Measurements from ENCODE around the gene STKLD1. TPM values are rescaled to one million over a fixed set of nuclear protein-coding genes. Genes with fewer than 3 reads are reported as not detected.

Gene STKLD1
- total and polyA plus RNA-seq, 2 donors (not counting 1 experiment from before 2014, with no cell fraction given) = 0.18 to 1.1 TPM

GRCh38 chr9:133357656-133358055 is 18.5 kb upstream of the STKLD1 start:
- Histone ChIP-seq H3K27me3 (replicated peaks in 1 of 4; ENCODE audit: control extremely low read depth in 1 of 4, control insufficient read depth in 3 of 4, insufficient read depth in 4 of 4, low read length in 3 of 4) (no peaks in the 10 kb centered on the region), H3K4me1 (ENCODE audit: control insufficient read depth in 2 of 2, insufficient read depth in 2 of 2, low read length in 2 of 2) (peaks cover 16 to 29% of the 10 kb centered on the region in 2 donors), H3K4me2 (replicated peaks; ENCODE audit: low read depth, low read length, poor library complexity, severe bottlenecking) (peak overlapping the region; percentile 98), H4K20me1 (ENCODE audit: control insufficient read depth, insufficient read depth, low read length, poor library complexity, severe bottlenecking) (peaks cover 32% of the 10 kb centered on the region), H3K79me2 (ENCODE audit: control insufficient read depth, insufficient read depth, low read length) (peaks cover 52% of the 10 kb centered on the region), H2AFZ (ENCODE audit: insufficient read depth, low read depth, low read length, poor library complexity, severe bottlenecking) (no peak overlapping the region), H3K4me3 (ENCODE audit: control extremely low read depth in 1 of 5, extremely low read depth in 1 of 5, insufficient read depth in 1 of 5, low read depth in 2 of 5, low read length in 4 of 5) (peak overlapping the region in 1 of 5 experiments; percentile 75), H3K27ac (ENCODE audit: low read length in 2 of 2) (no peak overlapping the region), H3K9me3 (ENCODE audit: control extremely low read depth in 1 of 3, control insufficient read depth in 2 of 3, insufficient read depth in 1 of 3, low read length in 2 of 3) (peaks cover 0 to 3% (median 0%) of the 10 kb centered on the region in 3 donors), H3K9ac (ENCODE audit: low read length) (no peak overlapping the region), H3K36me3 (replicated peaks in 1 of 2; ENCODE audit: control extremely low read depth in 1 of 2, control insufficient read depth in 1 of 2, extremely low read depth in 1 of 2, insufficient read depth in 2 of 2, low read length in 1 of 2) (peaks cover 0 to 52% of the 10 kb centered on the region in 2 experiments)
- peaks cover 30% of the 10 kb centered on the region for H3K4me1 Mint-ChIP-seq
- CTCF ChIA-PET = interaction anchor here (0.9 to 2.0 kb wide), 2 partner anchors 14 to 21 kb away, joined by 3 to 11 read pairs; no protein-coding TSS in a partner anchor
- WGBS (ENCODE audit: insufficient coverage) = 96% methylated on average over 14 of the region's 14 CpGs
- no peaks in the 10 kb centered on the region for H3K27me3 Mint-ChIP-seq
- H3K9me3 Mint-ChIP-seq (ENCODE audit: insufficient read depth) = no peaks in the 10 kb centered on the region
- H3K27ac Mint-ChIP-seq = peak overlapping the region; percentile 63
- no peak for ATAC-seq (ENCODE audit: low read depth)
- POLR2A ChIA-PET = no interaction called here
- DNase-seq = no peak
- peak overlapping the region; percentile 89 for H3K4me3 Mint-ChIP-seq
- TF ChIP-seq EZH2 (IDR thresholded peaks at IDR 0.05; ENCODE audit: borderline replicate concordance, insufficient read depth, low read depth, low read length, poor library complexity, severe bottlenecking) (no peak), CTCF (IDR thresholded peaks at IDR 0.05) (no peak)
- intact Hi-C loops (cut with micrococcal nuclease) = loop anchor here (10.0 kb wide), 1 partner anchor 173 kb away; no protein-coding TSS in a partner anchor

- 95% methylated on average over 17 of the region's 20 CpGs for WGBS (ENCODE audit: insufficient coverage)
- Mint-ChIP-seq H3K27me3 (no peaks in the 10 kb centered on the region), H3K9me3 (ENCODE audit: insufficient read depth) (no peaks in the 10 kb centered on the region), H3K4me1 (peaks cover 30% of the 10 kb centered on the region), H3K4me3 (no peak overlapping the region), H3K27ac (no peak overlapping the region)
- Histone ChIP-seq H3K79me2 (ENCODE audit: control insufficient read depth, insufficient read depth, low read length) (peaks cover 39% of the 10 kb centered on the region), H3K27me3 (replicated peaks in 1 of 4; ENCODE audit: control extremely low read depth in 1 of 4, control insufficient read depth in 3 of 4, insufficient read depth in 4 of 4, low read length in 3 of 4) (no peaks in the 10 kb centered on the region), H3K4me3 (ENCODE audit: control extremely low read depth in 1 of 5, extremely low read depth in 1 of 5, insufficient read depth in 1 of 5, low read depth in 2 of 5, low read length in 4 of 5) (no peak overlapping the region), H3K27ac (ENCODE audit: low read length in 2 of 2) (no peak overlapping the region), H3K36me3 (replicated peaks in 1 of 2; ENCODE audit: control extremely low read depth in 1 of 2, control insufficient read depth in 1 of 2, extremely low read depth in 1 of 2, insufficient read depth in 2 of 2, low read length in 1 of 2) (peaks cover 0 to 56% of the 10 kb centered on the region in 2 experiments), H3K4me2 (replicated peaks; ENCODE audit: low read depth, low read length, poor library complexity, severe bottlenecking) (no peak overlapping the region), H3K9ac (ENCODE audit: low read length) (no peak overlapping the region), H2AFZ (ENCODE audit: insufficient read depth, low read depth, low read length, poor library complexity, severe bottlenecking) (no peak overlapping the region), H3K4me1 (ENCODE audit: control insufficient read depth in 2 of 2, insufficient read depth in 2 of 2, low read length in 2 of 2) (peaks cover 16 to 29% of the 10 kb centered on the region in 2 donors), H3K9me3 (ENCODE audit: control extremely low read depth in 1 of 3, control insufficient read depth in 2 of 3, insufficient read depth in 1 of 3, low read length in 2 of 3) (peaks cover 0 to 3% (median 0%) of the 10 kb centered on the region in 3 donors), H4K20me1 (ENCODE audit: control insufficient read depth, insufficient read depth, low read length, poor library complexity, severe bottlenecking) (peaks cover 34% of the 10 kb centered on the region)
- ChIA-PET POLR2A (no interaction called here), CTCF (interaction anchor here (1.1 to 2.0 kb wide), 2 partner anchors 12 to 43 kb away, joined by 3 to 7 read pairs; partner anchors contain the start of genes MED22 and RPL7A)
- intact Hi-C loops (cut with micrococcal nuclease) = loop anchor here (10.0 kb wide), 1 partner anchor 175 kb away; no protein-coding TSS in a partner anchor
- no peak for ATAC-seq (ENCODE audit: low read depth)
- TF ChIP-seq EZH2 (IDR thresholded peaks at IDR 0.05; ENCODE audit: borderline replicate concordance, insufficient read depth, low read depth, low read length, poor library complexity, severe bottlenecking) (no peak), CTCF (IDR thresholded peaks at IDR 0.05) (no peak)
- no peak for DNase-seq
Measured at GRCh38 chr9:133359399-133360175, 16.6 kb upstream of the STKLD1 start.
